PC-3 (cell line): ENCODE results near the gene POLA1.

Experiments
- CTCF ChIP-seq: fragments of 300-600 bp; sonication (generic); conservative IDR thresholded peaks from 2 replicates; pipeline ENCODE4 v1.5.1; 2017; ENCODE audit warnings: antibody characterized with exemption, low read depth, mild to moderate bottlenecking, low read length
- EZH2 ChIP-seq: fragments of 300-600 bp; sonication (generic); IDR thresholded peaks from one replicate; pipeline ENCODE4 v1.6.1; 2017; ENCODE audit warnings: antibody characterized with exemption, mild to moderate bottlenecking, low read length; ENCODE audit not compliant: unreplicated experiment
- EZH2phosphoT487 ChIP-seq: fragments of 300-600 bp; sonication (generic); IDR thresholded peaks from 2 replicates; pipeline ENCODE4 v1.6.1; 2018; ENCODE audit warnings: mild to moderate bottlenecking, antibody characterized with exemption, low read length, borderline replicate concordance

GRCh38 chrX:25003066-25003849 lies 309.5 kb downstream of the POLA1 start:
- TF ChIP-seq CTCF, result no peak
- no peak for TF ChIP-seq EZH2
- no peak for TF ChIP-seq EZH2phosphoT487
